HG03139 (cell line): ENCODE measurements around the gene CHCHD5.
"Not testable (repeated sequence)": the region's sequence is repeated elsewhere in the genome, so short reads cannot be mapped to it uniquely, and the experiment has no call there.

Source experiments
- ATAC-seq: cut with Tn5 transposase; IDR thresholded peaks from one replicate; pipeline ENCODE4 v1.9.1; 2021; ENCODE audit not compliant: unreplicated experiment

CHCHD5 gene

GRCh38 chr2:112585873-112586464 lies 1.6 kb downstream of the CHCHD5 start:
- ATAC-seq = no peak

GRCh38 chr2:112588611-112589045 lies 4.2 kb downstream of the CHCHD5 start:
- ATAC-seq = no peak

GRCh38 chr2:112591413-112591812 lies 7.0 kb downstream of the CHCHD5 start:
- ATAC-seq = no peak

- no peak for ATAC-seq
Observed at GRCh38 chr2:112593736-112594135, 9.3 kb downstream of the CHCHD5 start.

GRCh38 chr2:112597537-112598322 lies 13.3 kb downstream of the CHCHD5 start:
- ATAC-seq = no peak

- no peak for ATAC-seq
Observed at GRCh38 chr2:112600634-112601033, 16.2 kb downstream of the CHCHD5 start.

- ATAC-seq = no peak
Observed at GRCh38 chr2:112601754-112602153, 17.3 kb downstream of the CHCHD5 start.

- ATAC-seq = no peak
Observed at GRCh38 chr2:112602917-112603316, 18.5 kb downstream of the CHCHD5 start.

- ATAC-seq = no peak
Observed at GRCh38 chr2:112603731-112604130, 19.3 kb downstream of the CHCHD5 start.

- ATAC-seq = no peak
Observed at GRCh38 chr2:112604952-112605351, 20.5 kb downstream of the CHCHD5 start.

- ATAC-seq = no peak
Observed at GRCh38 chr2:112605926-112606325, 21.5 kb downstream of the CHCHD5 start.

GRCh38 chr2:112606547-112606946 lies 22.1 kb downstream of the CHCHD5 start:
- ATAC-seq = no peak

GRCh38 chr2:112607680-112608438 lies 23.4 kb downstream of the CHCHD5 start:
- ATAC-seq = no peak

- ATAC-seq = not testable (repeated sequence)
Observed at GRCh38 chr2:112609320-112609719, 24.9 kb downstream of the CHCHD5 start.

- ATAC-seq = not testable (repeated sequence)
Observed at GRCh38 chr2:112612283-112612682, 27.9 kb downstream of the CHCHD5 start.

- ATAC-seq = no peak
Observed at GRCh38 chr2:112614201-112614840, 29.9 kb downstream of the CHCHD5 start.

GRCh38 chr2:112615051-112615450 lies 30.6 kb downstream of the CHCHD5 start:
- ATAC-seq = no peak

GRCh38 chr2:112615798-112616197 lies 31.4 kb downstream of the CHCHD5 start:
- ATAC-seq = not testable (repeated sequence)

GRCh38 chr2:112618383-112618782 lies 34.0 kb downstream of the CHCHD5 start:
- ATAC-seq = no peak

GRCh38 chr2:112621790-112622527 lies 37.5 kb downstream of the CHCHD5 start:
- no peak for ATAC-seq

- ATAC-seq = no peak
Observed at GRCh38 chr2:112622528-112622849, 38.1 kb downstream of the CHCHD5 start.
